Liver (tissue), 9 donors: ENCODE data around the gene ERBIN. TPM values are rescaled to one million over a fixed set of nuclear protein-coding genes. Genes with fewer than 3 reads are reported as not detected.

Source experiments
- DNase-seq: peaks from one replicate; pipeline ENCODE4 v3.0.0-alpha.2; 2017; ENCODE audit warnings: low spot score
- H3K27ac ChIP-seq, 2 donors: one replicate each; pipeline ENCODE4 v1.7.0; 2013; ENCODE audit warnings: inconsistent platforms in 2 of 2, low read length in 2 of 2, control low read depth in 1 of 2, low read depth in 1 of 2, mild to moderate bottlenecking in 1 of 2
- H3K27me3 ChIP-seq, 4 donors: one replicate each; pipeline versions ENCODE4 v1.6.1 to v1.7.0; 2013; ENCODE audit warnings: low read length in 3 of 4, inconsistent platforms in 1 of 4, mild to moderate bottlenecking in 1 of 4, moderate library complexity in 1 of 4; ENCODE audit not compliant: control insufficient read depth in 4 of 4, insufficient read depth in 4 of 4
- H3K36me3 ChIP-seq, 4 donors: one replicate each; pipeline versions ENCODE4 v1.6.1 to v1.7.0; 2013; ENCODE audit warnings: low read length in 3 of 4, mild to moderate bottlenecking in 3 of 4, low read depth in 1 of 4, moderate library complexity in 1 of 4; ENCODE audit not compliant: control insufficient read depth in 4 of 4, insufficient read depth in 3 of 4
- H3K4me1 ChIP-seq, 4 donors: one replicate each; pipeline versions ENCODE4 v1.6.1 to v1.7.0; 2013; ENCODE audit warnings: low read length in 3 of 4, mild to moderate bottlenecking in 3 of 4, moderate library complexity in 1 of 4; ENCODE audit not compliant: control insufficient read depth in 4 of 4, insufficient read depth in 4 of 4
- H3K4me3 ChIP-seq, 3 donors: one replicate each; pipeline versions ENCODE4 v1.6.1 to v1.7.0; 2013; ENCODE audit warnings: low read length in 3 of 3, control low read depth in 1 of 3, low read depth in 1 of 3, mild to moderate bottlenecking in 1 of 3
- H3K9ac ChIP-seq, 2 donors: one replicate each; pipeline ENCODE4 v1.7.0; 2013; ENCODE audit warnings: low read length in 2 of 2, mild to moderate bottlenecking in 2 of 2, moderate library complexity in 2 of 2, control low read depth in 1 of 2, low read depth in 1 of 2
- H3K9me3 ChIP-seq, 4 donors: one replicate each; pipeline versions ENCODE4 v1.6.1 to v1.7.0; 2013; ENCODE audit warnings: low read length in 3 of 4; ENCODE audit not compliant: control insufficient read depth in 4 of 4
- EGR1 ChIP-seq, 2 donors: IDR thresholded peaks; 2 replicates each; pipeline ENCODE4 v1.6.1; 2016 to 2018; ENCODE audit warnings: antibody characterized with exemption in 2 of 2, low read depth in 2 of 2
- FOXA1 ChIP-seq: IDR thresholded peaks from 2 replicates; pipeline ENCODE4 v1.6.1; 2016; ENCODE audit warnings: antibody characterized with exemption
- FOXA2 ChIP-seq: IDR thresholded peaks from 2 replicates; pipeline ENCODE4 v1.6.1; 2016; ENCODE audit warnings: antibody characterized with exemption
- GABPA ChIP-seq, 2 donors: IDR thresholded peaks in 1 of 2; conservative IDR thresholded peaks in 1 of 2; 2 replicates each; pipeline ENCODE4 v1.6.1; 2016; ENCODE audit warnings: antibody characterized with exemption in 2 of 2, mild to moderate bottlenecking in 1 of 2, moderate library complexity in 1 of 2
- HNF4A ChIP-seq, 2 donors: conservative IDR thresholded peaks; 2 replicates each; pipeline ENCODE4 v1.6.1; 2016; ENCODE audit warnings: antibody characterized with exemption in 2 of 2, mild to moderate bottlenecking in 2 of 2
- HNF4G ChIP-seq: IDR thresholded peaks from 2 replicates; pipeline ENCODE4 v1.6.1; 2016; ENCODE audit warnings: antibody characterized with exemption
- JUND ChIP-seq, 2 donors: IDR thresholded peaks; 2 replicates each; pipeline ENCODE4 v1.6.1; 2016; ENCODE audit warnings: antibody characterized with exemption in 2 of 2
- NR2F2 ChIP-seq: IDR thresholded peaks from 2 replicates; pipeline ENCODE4 v1.6.1; 2016; ENCODE audit warnings: antibody characterized with exemption
- RAD21 ChIP-seq, 2 donors: IDR thresholded peaks; 2 replicates each; pipeline ENCODE4 v1.6.1; 2016; ENCODE audit warnings: antibody characterized with exemption in 2 of 2, mild to moderate bottlenecking in 2 of 2
- REST ChIP-seq: IDR thresholded peaks from 2 replicates; pipeline ENCODE4 v1.6.1; 2016; ENCODE audit warnings: antibody characterized with exemption, mild to moderate bottlenecking
- RXRA ChIP-seq, 2 donors: IDR thresholded peaks; 2 replicates each; pipeline ENCODE4 v1.6.1; 2017 to 2018; ENCODE audit warnings: antibody characterized with exemption in 2 of 2, mild to moderate bottlenecking in 1 of 2
- SP1 ChIP-seq: IDR thresholded peaks from 2 replicates; pipeline ENCODE4 v1.6.1; 2018; ENCODE audit warnings: antibody characterized with exemption, mild to moderate bottlenecking
- TAF1 ChIP-seq: conservative IDR thresholded peaks from 2 replicates; pipeline ENCODE4 v1.6.1; 2016; ENCODE audit warnings: antibody characterized with exemption, mild to moderate bottlenecking
- ZBTB33 ChIP-seq: IDR thresholded peaks from 2 replicates; pipeline ENCODE4 v1.6.1; 2016; ENCODE audit warnings: antibody characterized with exemption
- WGBS: extraction: QIAGEN DNeasy Blood & Tissue Kit; methylation state at CpG from one replicate; pipeline ENCODE4 v1.1.7; 2013; 5-methylcytosine and 5-hydroxymethylcytosine counted together
- polyA plus RNA-seq, 2 donors: library from polyadenylated mRNA; stranded (reverse) in 1 of 2; unstranded in 1 of 2; fragments of 200-250 nt in 1 of 2; fragments of >200 nt in 1 of 2; fragmentation: Nextera tagmentation in 1 of 2; extraction: Ambion mirVana in 1 of 2; gene quantifications; one replicate each; pipeline versions ENCODE4 v1.2.1 to v1.2.3, GENCODE V29; 2013 to 2015
- total RNA-seq, 2 donors: library from RNA; depleted of rRNA; stranded (reverse); fragments of >200 nt; gene quantifications; one replicate each; pipeline ENCODE4 v1.2.3, GENCODE V29; 2014
- TF ChIP-seq, protein P1 (sequence below): IDR thresholded peaks from 2 replicates; pipeline ENCODE4 v1.6.1; 2016; ENCODE audit warnings: antibody characterized with exemption
- TF ChIP-seq, protein P2 (sequence below): fragments of 150-350 bp; IDR thresholded peaks from 2 replicates; pipeline ENCODE4 v1.5.1; 2017; ENCODE audit warnings: improper control_type of control experiment, low read depth, low read length; ENCODE audit not compliant: missing input control
- donor health status: healthy.
- donor health status: healthy.
- donor health status: healthy.
- donor health status: healthy.
- donor health status: healthy.

Gene ERBIN
- total and polyA plus RNA-seq, 4 donors, result 9.7 to 54.9 (median 32.5) TPM

- TF ChIP-seq SP1, result no peak
- TF ChIP-seq GABPA (IDR thresholded peaks at IDR 0.05 in 1 of 2, conservative IDR thresholded peaks at IDR 0.05 in 1 of 2), result no peak
- no peak for TF ChIP-seq RAD21 (IDR thresholded peaks at IDR 0.05)
- TF ChIP-seq, protein P1, sequence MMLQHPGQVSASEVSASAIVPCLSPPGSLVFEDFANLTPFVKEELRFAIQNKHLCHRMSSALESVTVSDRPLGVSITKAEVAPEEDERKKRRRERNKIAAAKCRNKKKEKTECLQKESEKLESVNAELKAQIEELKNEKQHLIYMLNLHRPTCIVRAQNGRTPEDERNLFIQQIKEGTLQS, result no peak
These were observed 21.9 kb downstream of the ERBIN start (continued) for GRCh38 chr5:65948115-65948747.

GRCh38 chr5:65951330-65951729, 25.0 kb downstream of the ERBIN start:
- no peaks in the 10 kb centered on the region for H3K27me3 ChIP-seq
- no peaks in the 10 kb centered on the region for H3K9me3 ChIP-seq
- H3K36me3 ChIP-seq, result peaks cover 0 to 2% (median 0%) of the 10 kb centered on the region in 4 donors
- WGBS, result 97% methylated on average over 3 of the region's 3 CpGs
- H3K9ac ChIP-seq, result no peak overlapping the region
- H3K4me1 ChIP-seq, result peaks cover 0 to 6% (median 2%) of the 10 kb centered on the region in 4 donors
- H3K4me3 ChIP-seq, result no peak overlapping the region
- no peak overlapping the region for H3K27ac ChIP-seq
- TF ChIP-seq RAD21 (IDR thresholded peaks at IDR 0.05) (no peak), FOXA2 (no peak), REST (no peak), TAF1 (no peak), JUND (IDR thresholded peaks at IDR 0.05) (no peak), SP1 (no peak), FOXA1 (no peak), ZBTB33 (no peak)
- TF ChIP-seq, protein P2, sequence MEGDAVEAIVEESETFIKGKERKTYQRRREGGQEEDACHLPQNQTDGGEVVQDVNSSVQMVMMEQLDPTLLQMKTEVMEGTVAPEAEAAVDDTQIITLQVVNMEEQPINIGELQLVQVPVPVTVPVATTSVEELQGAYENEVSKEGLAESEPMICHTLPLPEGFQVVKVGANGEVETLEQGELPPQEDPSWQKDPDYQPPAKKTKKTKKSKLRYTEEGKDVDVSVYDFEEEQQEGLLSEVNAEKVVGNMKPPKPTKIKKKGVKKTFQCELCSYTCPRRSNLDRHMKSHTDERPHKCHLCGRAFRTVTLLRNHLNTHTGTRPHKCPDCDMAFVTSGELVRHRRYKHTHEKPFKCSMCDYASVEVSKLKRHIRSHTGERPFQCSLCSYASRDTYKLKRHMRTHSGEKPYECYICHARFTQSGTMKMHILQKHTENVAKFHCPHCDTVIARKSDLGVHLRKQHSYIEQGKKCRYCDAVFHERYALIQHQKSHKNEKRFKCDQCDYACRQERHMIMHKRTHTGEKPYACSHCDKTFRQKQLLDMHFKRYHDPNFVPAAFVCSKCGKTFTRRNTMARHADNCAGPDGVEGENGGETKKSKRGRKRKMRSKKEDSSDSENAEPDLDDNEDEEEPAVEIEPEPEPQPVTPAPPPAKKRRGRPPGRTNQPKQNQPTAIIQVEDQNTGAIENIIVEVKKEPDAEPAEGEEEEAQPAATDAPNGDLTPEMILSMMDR, result no peak
- no peak for DNase-seq

- no peak for DNase-seq
- Histone ChIP-seq H3K4me3 (no peak overlapping the region), H3K27ac (no peak overlapping the region), H3K4me1 (peaks cover 0 to 6% (median 2%) of the 10 kb centered on the region in 4 donors), H3K36me3 (peaks cover 0 to 2% (median 0%) of the 10 kb centered on the region in 4 donors), H3K27me3 (no peaks in the 10 kb centered on the region), H3K9me3 (no peaks in the 10 kb centered on the region), H3K9ac (no peak overlapping the region)
- TF ChIP-seq SP1 (no peak), HNF4A (conservative IDR thresholded peaks at IDR 0.05) (no peak), FOXA2 (no peak), HNF4G (no peak), EGR1 (IDR thresholded peaks at IDR 0.05; ENCODE audit: low read depth in 2 of 2) (no peak), FOXA1 (no peak), GABPA (IDR thresholded peaks at IDR 0.05 in 1 of 2, conservative IDR thresholded peaks at IDR 0.05 in 1 of 2) (no peak), RAD21 (IDR thresholded peaks at IDR 0.05) (no peak), NR2F2 (no peak), TAF1 (no peak), RXRA (IDR thresholded peaks at IDR 0.05) (no peak), JUND (IDR thresholded peaks at IDR 0.05) (no peak)
- WGBS, result 94% methylated on average over 1 of the region's 1 CpG
These were observed 25.9 kb downstream of the ERBIN start for GRCh38 chr5:65952259-65952658.
